GM23338 (cell line): ENCODE measurements around the gene LINC00305.

Source experiments
- CREB1 ChIP-seq: fragments of 250-450 bp; sonication (Bioruptor Pico); IDR thresholded peaks from 2 replicates; pipeline ENCODE4 v1.5.0; 2020; ENCODE audit warnings: low read depth, mild to moderate bottlenecking, moderate library complexity
- EZH2 ChIP-seq: fragments of 200-600 bp; sonication (generic); IDR thresholded peaks from one replicate; pipeline ENCODE4 v1.8.0; 2017; ENCODE audit warnings: antibody characterized with exemption, mild to moderate bottlenecking, low read depth; ENCODE audit not compliant: unreplicated experiment
- EZH2phosphoT487 ChIP-seq: fragments of 200-600 bp; sonication (generic); IDR thresholded peaks from one replicate; pipeline ENCODE4 v1.8.1; 2018; ENCODE audit warnings: antibody characterized with exemption; ENCODE audit not compliant: unreplicated experiment
- JUNB ChIP-seq: IDR thresholded peaks from one replicate; pipeline ENCODE4 v1.6.1; 2016; ENCODE audit warnings: antibody characterized with exemption; ENCODE audit not compliant: unreplicated experiment
- NANOG ChIP-seq: IDR thresholded peaks from 2 replicates; pipeline ENCODE4 v1.6.1; 2016; ENCODE audit warnings: antibody characterized with exemption, borderline replicate concordance
- POLR2AphosphoS5 ChIP-seq: IDR thresholded peaks from 2 replicates; pipeline ENCODE4 v1.6.1; 2016; ENCODE audit warnings: antibody characterized with exemption, low read depth
- STAT1 ChIP-seq: IDR thresholded peaks from one replicate; pipeline ENCODE4 v1.6.1; 2016; ENCODE audit warnings: antibody characterized with exemption; ENCODE audit not compliant: unreplicated experiment
- ZNF114 ChIP-seq: fragments of 250-450 bp; sonication (Bioruptor Pico); IDR thresholded peaks from 2 replicates; pipeline ENCODE4 v1.5.0; 2020; ENCODE audit warnings: mild to moderate bottlenecking, moderate library complexity
- ZNF331 ChIP-seq: fragments of 250-450 bp; sonication (Bioruptor Pico); IDR thresholded peaks from 2 replicates; pipeline ENCODE4 v1.5.0; 2020; ENCODE audit warnings: low read depth, mild to moderate bottlenecking, moderate library complexity
- TF ChIP-seq, protein P1 (sequence below), 2 experiments: fragments of 200-600 bp in 1 of 2; sonication (generic) in 1 of 2; conservative IDR thresholded peaks; 2 replicates each; pipeline versions ENCODE4 v1.5.1 to v1.6.1; 2016 to 2017; ENCODE audit warnings: antibody characterized with exemption in 2 of 2, low read depth in 2 of 2, mild to moderate bottlenecking in 2 of 2, moderate library complexity in 1 of 2
- TF ChIP-seq, protein P2 (sequence below): IDR thresholded peaks from one replicate; pipeline ENCODE4 v1.6.1; 2018; ENCODE audit warnings: antibody characterized with exemption; ENCODE audit not compliant: unreplicated experiment
- TF ChIP-seq, protein P3 (sequence below): fragments of 250-450 bp; sonication (Bioruptor Pico); IDR thresholded peaks from 2 replicates; pipeline ENCODE4 v1.5.0; 2020; ENCODE audit warnings: mild to moderate bottlenecking, moderate library complexity
- TF ChIP-seq, protein P4 (sequence below): IDR thresholded peaks from 2 replicates; pipeline ENCODE4 v1.6.1; 2016; ENCODE audit warnings: antibody characterized with exemption

DNA sequence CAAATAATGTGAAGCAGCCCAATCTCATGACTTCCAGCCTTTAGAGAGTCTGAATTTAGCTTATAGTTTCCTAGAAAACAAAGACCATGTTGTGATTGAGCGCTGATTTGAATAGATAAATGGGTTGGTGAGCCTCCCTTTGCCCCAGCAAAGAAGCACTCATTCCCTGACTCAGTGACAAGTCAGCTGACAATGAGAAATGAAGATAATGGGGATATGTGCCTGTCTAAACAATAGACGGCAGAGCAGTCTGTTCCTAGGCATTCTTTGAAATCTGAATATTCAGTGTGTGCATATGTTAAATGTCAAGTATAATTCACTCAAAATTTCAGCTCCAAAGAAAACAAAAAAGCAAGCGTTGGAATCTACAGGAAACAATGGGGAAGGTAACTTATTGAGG lies 34.8 kb upstream of the LINC00305 start:
- TF ChIP-seq, protein P1, sequence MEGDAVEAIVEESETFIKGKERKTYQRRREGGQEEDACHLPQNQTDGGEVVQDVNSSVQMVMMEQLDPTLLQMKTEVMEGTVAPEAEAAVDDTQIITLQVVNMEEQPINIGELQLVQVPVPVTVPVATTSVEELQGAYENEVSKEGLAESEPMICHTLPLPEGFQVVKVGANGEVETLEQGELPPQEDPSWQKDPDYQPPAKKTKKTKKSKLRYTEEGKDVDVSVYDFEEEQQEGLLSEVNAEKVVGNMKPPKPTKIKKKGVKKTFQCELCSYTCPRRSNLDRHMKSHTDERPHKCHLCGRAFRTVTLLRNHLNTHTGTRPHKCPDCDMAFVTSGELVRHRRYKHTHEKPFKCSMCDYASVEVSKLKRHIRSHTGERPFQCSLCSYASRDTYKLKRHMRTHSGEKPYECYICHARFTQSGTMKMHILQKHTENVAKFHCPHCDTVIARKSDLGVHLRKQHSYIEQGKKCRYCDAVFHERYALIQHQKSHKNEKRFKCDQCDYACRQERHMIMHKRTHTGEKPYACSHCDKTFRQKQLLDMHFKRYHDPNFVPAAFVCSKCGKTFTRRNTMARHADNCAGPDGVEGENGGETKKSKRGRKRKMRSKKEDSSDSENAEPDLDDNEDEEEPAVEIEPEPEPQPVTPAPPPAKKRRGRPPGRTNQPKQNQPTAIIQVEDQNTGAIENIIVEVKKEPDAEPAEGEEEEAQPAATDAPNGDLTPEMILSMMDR (conservative IDR thresholded peaks at IDR 0.05; ENCODE audit: low read depth in 2 of 2) = no peak
- TF ChIP-seq, protein P2, sequence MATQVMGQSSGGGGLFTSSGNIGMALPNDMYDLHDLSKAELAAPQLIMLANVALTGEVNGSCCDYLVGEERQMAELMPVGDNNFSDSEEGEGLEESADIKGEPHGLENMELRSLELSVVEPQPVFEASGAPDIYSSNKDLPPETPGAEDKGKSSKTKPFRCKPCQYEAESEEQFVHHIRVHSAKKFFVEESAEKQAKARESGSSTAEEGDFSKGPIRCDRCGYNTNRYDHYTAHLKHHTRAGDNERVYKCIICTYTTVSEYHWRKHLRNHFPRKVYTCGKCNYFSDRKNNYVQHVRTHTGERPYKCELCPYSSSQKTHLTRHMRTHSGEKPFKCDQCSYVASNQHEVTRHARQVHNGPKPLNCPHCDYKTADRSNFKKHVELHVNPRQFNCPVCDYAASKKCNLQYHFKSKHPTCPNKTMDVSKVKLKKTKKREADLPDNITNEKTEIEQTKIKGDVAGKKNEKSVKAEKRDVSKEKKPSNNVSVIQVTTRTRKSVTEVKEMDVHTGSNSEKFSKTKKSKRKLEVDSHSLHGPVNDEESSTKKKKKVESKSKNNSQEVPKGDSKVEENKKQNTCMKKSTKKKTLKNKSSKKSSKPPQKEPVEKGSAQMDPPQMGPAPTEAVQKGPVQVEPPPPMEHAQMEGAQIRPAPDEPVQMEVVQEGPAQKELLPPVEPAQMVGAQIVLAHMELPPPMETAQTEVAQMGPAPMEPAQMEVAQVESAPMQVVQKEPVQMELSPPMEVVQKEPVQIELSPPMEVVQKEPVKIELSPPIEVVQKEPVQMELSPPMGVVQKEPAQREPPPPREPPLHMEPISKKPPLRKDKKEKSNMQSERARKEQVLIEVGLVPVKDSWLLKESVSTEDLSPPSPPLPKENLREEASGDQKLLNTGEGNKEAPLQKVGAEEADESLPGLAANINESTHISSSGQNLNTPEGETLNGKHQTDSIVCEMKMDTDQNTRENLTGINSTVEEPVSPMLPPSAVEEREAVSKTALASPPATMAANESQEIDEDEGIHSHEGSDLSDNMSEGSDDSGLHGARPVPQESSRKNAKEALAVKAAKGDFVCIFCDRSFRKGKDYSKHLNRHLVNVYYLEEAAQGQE = no peak
- TF ChIP-seq, protein P3, sequence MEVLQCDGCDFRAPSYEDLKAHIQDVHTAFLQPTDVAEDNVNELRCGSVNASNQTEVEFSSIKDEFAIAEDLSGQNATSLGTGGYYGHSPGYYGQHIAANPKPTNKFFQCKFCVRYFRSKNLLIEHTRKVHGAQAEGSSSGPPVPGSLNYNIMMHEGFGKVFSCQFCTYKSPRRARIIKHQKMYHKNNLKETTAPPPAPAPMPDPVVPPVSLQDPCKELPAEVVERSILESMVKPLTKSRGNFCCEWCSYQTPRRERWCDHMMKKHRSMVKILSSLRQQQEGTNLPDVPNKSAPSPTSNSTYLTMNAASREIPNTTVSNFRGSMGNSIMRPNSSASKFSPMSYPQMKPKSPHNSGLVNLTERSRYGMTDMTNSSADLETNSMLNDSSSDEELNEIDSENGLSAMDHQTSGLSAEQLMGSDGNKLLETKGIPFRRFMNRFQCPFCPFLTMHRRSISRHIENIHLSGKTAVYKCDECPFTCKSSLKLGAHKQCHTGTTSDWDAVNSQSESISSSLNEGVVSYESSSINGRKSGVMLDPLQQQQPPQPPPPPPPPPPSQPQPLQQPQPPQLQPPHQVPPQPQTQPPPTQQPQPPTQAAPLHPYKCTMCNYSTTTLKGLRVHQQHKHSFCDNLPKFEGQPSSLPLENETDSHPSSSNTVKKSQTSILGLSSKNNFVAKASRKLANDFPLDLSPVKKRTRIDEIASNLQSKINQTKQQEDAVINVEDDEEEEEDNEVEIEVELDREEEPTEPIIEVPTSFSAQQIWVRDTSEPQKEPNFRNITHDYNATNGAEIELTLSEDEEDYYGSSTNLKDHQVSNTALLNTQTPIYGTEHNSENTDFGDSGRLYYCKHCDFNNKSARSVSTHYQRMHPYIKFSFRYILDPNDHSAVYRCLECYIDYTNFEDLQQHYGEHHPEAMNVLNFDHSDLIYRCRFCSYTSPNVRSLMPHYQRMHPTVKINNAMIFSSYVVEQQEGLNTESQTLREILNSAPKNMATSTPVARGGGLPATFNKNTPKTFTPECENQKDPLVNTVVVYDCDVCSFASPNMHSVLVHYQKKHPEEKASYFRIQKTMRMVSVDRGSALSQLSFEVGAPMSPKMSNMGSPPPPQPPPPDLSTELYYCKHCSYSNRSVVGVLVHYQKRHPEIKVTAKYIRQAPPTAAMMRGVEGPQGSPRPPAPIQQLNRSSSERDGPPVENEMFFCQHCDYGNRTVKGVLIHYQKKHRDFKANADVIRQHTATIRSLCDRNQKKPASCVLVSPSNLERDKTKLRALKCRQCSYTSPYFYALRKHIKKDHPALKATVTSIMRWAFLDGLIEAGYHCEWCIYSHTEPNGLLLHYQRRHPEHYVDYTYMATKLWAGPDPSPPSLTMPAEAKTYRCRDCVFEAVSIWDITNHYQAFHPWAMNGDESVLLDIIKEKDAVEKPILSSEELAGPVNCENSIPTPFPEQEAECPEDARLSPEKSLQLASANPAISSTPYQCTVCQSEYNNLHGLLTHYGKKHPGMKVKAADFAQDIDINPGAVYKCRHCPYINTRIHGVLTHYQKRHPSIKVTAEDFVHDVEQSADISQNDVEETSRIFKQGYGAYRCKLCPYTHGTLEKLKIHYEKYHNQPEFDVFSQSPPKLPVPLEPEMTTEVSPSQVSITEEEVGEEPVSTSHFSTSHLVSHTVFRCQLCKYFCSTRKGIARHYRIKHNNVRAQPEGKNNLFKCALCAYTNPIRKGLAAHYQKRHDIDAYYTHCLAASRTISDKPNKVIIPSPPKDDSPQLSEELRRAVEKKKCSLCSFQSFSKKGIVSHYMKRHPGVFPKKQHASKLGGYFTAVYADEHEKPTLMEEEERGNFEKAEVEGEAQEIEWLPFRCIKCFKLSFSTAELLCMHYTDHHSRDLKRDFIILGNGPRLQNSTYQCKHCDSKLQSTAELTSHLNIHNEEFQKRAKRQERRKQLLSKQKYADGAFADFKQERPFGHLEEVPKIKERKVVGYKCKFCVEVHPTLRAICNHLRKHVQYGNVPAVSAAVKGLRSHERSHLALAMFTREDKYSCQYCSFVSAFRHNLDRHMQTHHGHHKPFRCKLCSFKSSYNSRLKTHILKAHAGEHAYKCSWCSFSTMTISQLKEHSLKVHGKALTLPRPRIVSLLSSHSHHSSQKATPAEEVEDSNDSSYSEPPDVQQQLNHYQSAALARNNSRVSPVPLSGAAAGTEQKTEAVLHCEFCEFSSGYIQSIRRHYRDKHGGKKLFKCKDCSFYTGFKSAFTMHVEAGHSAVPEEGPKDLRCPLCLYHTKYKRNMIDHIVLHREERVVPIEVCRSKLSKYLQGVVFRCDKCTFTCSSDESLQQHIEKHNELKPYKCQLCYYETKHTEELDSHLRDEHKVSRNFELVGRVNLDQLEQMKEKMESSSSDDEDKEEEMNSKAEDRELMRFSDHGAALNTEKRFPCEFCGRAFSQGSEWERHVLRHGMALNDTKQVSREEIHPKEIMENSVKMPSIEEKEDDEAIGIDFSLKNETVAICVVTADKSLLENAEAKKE (CRISPR knock-in tag) = no peak
- TF ChIP-seq EZH2 (no peak), EZH2phosphoT487 (no peak), POLR2AphosphoS5 (no peak), JUNB (no peak), CREB1 (CRISPR knock-in tag) (no peak), ZNF114 (CRISPR knock-in tag) (no peak), STAT1 (no peak), ZNF331 (CRISPR knock-in tag) (no peak), NANOG (no peak)
- TF ChIP-seq, protein P4, sequence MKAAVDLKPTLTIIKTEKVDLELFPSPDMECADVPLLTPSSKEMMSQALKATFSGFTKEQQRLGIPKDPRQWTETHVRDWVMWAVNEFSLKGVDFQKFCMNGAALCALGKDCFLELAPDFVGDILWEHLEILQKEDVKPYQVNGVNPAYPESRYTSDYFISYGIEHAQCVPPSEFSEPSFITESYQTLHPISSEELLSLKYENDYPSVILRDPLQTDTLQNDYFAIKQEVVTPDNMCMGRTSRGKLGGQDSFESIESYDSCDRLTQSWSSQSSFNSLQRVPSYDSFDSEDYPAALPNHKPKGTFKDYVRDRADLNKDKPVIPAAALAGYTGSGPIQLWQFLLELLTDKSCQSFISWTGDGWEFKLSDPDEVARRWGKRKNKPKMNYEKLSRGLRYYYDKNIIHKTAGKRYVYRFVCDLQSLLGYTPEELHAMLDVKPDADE = no peak
